ENCODE measurements around the gene INKA2.

Gene INKA2

DNA sequence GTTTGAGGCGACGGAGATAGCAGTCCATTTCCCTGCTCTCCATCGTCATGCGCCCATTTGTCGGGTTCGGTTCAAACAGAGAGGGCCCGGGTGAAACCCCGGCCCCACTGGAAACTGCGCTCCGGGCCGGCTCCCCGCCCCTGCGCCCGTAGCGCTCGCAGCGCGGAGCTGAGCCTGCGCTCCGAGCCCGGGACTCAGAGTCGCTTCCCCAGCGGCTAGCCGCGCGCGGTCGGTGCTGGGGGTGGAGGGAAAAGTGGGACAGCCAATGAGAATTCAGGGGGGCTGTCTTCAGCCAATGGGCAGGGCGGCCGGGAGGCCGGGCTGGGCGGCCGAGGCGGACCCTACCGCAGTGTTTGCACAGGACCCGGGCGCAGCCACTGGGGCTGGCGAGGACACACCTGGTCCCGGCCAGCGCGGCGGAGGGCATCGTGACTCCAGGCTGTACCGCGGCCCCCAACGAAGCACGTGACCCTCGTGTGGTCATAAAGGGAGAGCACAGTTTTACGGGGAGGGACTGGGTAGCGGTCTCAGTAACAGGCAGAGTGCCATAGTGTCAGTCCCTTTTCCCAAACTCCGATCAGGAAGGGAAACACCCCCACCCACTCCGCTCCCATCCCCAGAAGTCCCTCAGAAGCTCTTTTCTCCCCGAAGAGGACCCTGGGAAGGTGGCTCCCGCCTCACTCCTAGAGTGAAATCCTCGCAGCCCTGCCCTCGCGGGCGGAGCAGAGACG lies at the start of gene INKA2:
INKA2 (minus strand) TSS at position 202 of the 731 bp plus-strand sequence; CDS start at position 49, 153 bp downstream.
- DNase-seq: peak; percentile 86

DNA sequence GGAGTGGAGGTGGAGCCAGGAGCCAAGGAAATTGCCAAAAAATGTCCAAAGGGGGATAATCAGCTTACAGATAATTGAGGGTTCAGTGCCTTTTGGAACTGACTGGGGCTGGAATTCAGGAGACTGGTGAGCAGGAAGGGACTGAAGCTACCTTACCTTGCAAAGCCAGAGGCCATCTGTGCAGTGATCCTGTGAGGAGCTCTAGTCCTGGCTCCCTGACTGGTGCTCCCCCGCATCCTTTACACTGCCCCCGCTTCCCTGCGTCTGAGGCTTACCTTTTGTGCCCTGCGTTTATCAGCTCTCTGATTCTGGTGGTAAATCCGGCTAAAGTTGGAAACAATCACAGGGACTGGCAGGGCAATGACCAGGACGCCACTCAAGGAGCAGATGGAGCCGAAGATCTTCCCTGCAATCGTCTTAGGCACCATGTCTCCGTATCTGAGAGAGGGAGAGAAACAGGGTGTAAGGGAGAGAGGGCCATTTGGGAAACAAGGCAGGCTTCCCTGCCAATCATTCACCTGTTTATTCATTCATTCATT lies 47.5 kb upstream of the INKA2 start:
- no peak for DNase-seq

DNA sequence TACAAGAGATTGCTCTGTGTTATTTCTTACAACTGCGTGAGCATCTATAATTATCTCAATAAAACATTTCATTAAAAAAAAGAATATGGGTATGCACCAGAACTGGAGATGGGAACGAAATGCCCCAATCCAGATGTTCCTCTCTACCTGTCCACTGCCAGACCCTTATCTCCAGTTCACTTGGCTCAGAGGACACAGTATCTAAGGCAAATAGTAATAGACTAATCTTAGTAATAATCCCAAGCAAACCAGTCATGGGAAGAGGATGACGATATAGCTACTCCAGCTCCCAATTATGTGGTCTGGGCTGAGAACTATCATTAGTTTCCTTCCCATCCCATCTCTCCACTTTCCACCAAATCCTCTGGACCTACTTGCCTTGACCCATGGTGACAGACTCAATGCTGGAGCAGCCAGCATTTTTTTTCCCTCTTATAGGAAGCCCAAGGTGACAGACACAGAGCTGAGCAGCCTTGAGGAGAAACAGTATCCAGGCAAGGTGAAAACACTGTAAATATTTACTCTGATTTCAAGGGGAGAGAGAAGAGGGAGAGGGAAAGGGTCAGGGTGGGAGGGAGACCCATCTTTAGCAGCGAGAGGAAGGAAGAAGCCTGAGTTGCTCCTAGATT lies 45.2 kb upstream of the INKA2 start:
- no peak for DNase-seq

DNA sequence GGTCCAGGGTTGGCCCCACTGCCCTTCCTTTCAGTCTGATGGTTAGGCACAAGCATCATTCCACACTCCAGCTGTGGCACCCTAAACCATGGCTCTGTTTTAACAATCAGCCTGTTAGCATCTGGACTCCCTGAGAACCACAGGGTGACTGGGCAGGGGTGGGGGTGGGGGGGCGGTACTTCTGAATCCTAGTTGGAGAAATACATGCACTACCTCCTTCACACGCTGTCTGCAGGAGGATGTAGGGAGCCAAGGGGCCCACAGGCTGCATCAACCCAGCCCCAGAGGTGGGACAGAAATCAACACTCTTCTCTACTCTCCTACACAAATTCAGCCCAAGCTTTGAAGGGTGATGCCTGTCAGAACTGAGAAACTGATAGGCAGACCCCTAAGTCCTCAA lies 40.4 kb upstream of the INKA2 start:
- no peak for DNase-seq

DNA sequence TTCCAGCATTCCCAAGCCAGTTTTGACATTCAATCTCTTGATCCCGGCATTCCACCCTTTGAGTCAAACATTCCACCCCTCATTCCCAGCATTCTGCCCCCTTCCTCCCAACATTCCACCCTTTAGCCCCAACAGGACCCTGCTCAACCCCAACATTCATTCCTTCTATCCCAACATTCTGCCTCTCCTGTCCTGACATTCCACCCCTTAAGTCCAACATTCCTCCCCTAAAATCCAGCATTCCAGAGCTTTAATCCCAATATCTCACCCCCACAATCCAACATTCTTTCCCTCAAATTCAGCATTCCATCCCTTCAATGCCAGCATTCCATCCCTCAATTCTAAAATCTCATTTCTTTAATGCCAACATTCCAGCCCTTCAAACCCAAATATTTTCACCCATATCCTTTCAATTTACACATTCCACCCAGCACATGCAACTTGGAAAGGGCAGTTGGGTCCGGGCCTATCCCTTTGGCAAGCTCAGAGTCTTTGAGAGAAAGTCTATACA lies 39.4 kb upstream of the INKA2 start:
- DNase-seq: no peak

DNA sequence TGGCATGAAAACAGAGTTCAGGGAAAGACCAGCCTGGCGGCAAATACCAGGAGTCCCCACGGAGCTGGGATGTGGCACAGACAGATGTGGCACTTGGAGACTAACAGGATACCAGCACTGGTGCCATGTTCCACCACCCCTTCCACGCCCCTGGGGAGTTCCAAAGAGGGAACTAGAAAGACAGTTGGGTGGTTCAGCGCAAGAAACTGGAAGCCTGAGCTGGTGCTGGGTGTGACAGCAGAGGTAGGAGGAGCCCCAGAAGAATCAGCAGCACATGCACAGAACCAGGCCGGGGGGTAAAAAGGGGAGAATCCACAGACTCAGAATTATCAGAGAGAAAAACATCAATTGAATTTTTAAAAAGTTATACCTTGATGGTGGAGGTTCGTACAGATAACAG lies 38.9 kb upstream of the INKA2 start:
- DNase-seq: no peak

DNA sequence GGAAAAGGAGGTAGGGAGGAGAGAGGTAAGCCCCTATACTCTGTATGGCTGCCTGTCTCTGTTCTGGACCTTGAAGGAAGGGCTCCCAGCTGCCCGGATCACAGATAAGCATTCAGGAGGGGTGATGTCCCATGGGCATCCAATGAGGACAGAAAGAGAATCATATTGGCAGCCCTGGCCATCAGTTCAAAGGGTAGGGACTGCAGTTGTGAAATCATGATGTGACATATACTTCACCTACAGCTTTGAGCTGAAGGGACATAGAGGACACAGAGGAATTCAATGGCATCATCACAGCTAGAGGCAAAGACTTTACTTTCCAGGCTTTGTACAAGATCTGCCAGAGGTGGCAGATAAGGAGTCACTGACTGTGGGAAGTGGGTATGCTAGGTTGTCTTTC lies 38.1 kb upstream of the INKA2 start:
- DNase-seq: no peak

DNA sequence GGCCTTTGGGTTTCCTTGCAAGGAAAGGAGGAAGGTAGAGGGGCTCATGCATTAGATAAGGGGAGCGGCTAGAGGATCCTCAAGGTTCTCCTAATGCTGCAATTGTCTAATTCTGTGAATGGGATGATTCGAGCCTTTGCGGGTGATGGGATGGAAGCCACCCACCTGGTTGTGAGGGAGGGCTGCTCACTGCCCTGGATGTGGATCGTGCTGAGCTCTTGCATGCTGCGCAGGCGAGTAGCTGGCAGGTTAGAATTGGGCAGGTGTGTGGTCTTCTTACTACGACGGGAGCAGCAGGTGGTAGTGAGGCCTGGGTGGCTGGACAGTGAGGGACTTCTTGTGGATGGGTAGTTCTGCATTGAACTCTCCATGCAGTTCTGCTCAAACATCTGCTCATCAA lies 37.7 kb upstream of the INKA2 start:
- no peak for DNase-seq

DNA sequence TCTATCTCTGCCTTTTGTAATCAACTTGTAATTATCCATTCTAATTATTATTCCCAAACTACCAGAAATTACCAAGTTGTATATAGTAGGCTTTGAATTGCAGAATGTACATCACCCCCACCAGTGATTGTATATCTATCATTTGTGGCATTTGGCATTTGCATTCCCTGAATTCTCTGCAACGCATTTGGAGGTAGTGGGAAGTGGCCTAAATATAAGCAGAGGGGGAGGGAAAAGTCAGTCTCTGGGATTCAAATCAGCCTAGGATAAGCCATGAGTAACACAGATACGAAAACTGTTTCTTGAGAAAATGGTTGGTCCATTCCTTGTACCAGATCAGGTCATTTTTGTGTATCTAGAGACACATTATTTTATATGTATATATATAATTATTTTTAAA lies 37.2 kb upstream of the INKA2 start:
- no peak for DNase-seq

DNA sequence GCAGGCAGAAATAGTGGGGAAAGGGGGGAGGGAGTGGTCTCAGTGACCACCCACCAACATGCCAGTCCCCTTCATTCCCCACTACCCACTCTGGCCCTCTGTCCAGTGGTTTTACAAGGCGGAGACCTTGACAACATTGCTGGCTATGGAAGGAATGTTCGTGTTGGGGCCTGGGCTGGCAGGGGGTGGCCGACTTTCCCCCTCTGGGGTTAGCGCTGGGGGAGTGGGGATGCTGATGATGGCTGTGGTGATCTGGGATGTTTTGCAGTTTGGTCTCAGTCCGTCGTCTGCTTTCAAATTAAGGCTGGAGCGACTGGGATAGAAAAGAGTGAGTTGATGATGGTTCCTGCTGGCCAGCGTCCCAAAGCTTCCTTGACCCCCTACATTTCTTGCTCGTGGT lies 36.8 kb upstream of the INKA2 start:
- no peak for DNase-seq

DNA sequence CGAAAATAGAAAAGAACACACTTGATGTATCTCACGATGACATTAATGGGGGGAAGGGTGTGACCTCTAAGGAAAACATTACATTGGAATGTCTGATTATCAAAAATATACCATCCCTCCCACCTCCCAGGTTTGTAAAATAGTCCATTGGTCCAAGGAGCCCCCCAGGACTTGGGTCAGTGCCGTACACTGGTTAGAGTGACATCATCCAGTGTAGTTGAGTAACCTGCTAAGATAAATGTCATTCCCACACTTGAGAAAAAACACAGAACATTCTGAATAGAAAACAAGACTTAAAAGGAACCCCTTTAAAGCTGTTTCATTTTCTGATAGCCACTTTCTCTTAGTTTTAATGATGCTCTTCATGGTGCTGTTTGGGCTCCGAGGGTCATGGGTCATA lies 31.7 kb upstream of the INKA2 start:
- DNase-seq: no peak

DNA sequence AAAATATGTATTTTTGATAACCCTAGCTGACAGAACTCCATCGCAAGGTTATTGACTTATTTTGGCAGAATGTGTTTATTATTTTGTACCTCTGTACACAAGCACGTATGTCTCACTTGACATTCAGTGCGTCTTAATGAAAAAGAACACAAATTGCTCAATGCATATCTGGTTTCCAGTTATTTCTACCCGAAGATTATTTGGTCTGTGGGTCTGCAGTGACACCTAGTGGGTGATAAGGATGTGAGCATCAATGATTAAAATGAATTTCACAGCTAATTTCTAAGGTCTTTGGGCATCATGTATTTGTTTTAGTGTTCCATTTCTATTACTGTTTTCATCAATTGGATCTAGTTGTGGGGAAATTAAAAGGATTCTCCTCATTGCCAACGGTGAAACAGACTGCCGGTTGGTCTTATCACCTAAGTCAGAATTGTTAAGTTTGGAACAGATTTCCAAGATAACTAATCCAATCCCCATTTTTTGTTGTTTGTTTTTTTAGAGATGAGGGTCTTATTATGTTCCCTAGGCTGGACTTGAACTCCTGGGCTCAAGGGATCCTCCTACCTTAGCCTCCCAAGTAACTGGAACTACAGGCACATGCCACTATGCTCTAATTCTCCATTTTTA lies 30.4 kb upstream of the INKA2 start:
- no peak for DNase-seq

DNA sequence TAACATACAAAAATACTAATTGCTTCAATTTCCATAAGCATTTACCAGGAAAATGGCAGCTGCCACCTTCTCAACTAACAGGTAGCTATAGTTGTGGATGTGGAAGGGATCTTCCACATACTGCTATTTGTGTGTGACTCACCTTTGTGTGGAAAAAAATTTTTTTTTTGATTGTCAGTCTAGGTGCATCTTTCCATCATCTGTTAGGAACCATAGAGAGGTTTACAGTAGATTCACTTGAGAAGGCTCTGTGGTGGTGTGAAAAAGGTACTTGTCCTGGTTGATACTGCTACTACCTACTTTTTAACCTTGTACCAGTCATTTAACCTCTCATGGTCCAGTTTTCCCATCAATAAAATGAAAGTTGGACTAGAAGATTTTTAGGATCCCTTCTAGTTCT lies 29.4 kb upstream of the INKA2 start:
- DNase-seq: no peak

DNA sequence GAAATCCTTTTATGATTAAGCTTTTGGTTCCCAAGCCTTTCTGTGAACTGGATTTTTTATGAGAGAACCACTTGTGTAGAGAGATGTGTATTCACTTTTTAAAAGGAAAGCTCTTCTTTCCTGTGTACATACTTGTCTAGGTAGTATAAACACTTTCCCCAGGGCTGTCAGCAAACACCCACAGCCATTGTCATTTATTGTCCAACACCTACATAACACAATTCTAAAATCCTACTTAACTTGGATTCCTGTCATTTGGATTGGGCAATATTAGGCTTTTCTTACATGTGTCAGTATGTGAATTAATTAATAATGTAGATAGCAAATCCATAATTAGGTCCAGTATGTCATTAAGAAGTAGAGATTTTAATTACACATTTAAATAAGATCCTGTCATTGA lies 28.8 kb upstream of the INKA2 start:
- no peak for DNase-seq

DNA sequence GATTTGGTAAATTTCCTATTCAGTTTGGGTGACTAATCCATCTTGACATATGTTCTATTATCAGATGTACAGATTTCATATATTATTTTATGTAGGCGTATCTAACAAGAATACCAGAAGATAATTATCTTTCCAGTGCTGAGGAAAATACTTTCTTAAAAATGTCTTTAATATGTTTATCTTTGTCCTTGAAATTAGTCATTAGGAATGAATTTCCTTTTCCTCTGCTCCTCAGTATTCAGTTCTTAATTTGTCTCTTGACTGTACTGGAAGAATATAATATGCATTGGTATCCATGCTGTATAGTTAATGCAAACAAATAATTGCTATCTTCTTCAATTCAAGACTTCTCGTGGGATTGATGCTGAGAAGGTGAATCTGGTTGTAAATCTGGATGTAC lies 23.1 kb upstream of the INKA2 start:
- no peak for DNase-seq

DNA sequence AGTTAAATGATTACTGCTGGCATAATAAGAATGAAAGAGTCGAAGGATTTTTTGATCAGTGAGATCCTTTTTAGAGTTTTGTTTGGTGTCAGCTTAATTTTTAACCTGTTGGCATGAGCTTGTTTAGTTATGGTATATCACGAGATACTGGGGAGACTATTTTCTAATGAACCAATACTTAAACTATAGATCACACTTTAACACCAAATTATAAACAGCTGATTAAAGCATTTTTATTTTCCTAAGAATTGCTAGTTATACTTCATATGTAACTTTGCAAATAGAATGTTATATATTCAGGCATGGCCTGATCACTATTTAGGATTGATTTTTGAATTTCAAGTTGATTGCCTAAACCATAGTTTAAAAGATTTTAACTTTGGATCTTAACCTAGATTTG lies 22.5 kb upstream of the INKA2 start:
- no peak for DNase-seq

DNA sequence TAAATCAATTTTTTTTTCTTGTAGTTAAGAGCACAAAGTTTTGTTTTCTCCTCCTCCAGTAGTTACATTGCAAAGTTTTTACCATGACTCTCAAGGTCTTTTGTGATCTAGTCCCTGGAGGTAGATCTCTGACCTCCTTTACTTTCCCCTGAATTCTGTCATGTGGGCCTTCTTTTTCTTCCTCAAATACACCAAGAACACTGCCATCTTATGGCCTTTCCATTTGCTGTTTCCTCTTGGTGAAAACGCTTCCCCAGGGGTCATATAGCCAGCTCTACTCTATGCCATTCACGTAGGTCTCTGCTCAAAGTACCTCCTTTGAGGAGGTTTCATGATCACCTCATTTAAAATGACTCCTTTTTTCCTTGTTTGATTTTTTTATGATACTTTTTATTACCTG lies 19.2 kb upstream of the INKA2 start:
- DNase-seq: no peak

DNA sequence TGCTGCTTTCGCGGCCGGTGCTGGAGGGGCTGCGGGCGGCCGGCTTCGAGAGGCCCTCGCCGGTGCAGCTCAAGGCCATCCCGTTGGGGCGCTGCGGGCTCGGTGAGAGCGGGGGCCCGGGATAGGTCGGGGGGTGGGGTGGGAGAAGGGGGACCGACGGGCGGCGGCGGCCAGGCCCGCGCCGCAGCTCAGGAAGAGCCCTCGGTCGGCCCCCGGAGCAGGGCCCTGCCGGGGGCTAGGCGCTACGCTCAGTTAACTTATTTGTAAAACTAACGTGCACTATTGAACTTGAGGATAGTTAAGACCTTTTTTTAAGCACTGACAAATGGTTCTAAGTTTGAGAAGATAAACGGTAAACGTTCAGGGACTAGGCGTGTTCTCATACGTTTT lies 16.9 kb upstream of the INKA2 start:
- no peak for DNase-seq

DNA sequence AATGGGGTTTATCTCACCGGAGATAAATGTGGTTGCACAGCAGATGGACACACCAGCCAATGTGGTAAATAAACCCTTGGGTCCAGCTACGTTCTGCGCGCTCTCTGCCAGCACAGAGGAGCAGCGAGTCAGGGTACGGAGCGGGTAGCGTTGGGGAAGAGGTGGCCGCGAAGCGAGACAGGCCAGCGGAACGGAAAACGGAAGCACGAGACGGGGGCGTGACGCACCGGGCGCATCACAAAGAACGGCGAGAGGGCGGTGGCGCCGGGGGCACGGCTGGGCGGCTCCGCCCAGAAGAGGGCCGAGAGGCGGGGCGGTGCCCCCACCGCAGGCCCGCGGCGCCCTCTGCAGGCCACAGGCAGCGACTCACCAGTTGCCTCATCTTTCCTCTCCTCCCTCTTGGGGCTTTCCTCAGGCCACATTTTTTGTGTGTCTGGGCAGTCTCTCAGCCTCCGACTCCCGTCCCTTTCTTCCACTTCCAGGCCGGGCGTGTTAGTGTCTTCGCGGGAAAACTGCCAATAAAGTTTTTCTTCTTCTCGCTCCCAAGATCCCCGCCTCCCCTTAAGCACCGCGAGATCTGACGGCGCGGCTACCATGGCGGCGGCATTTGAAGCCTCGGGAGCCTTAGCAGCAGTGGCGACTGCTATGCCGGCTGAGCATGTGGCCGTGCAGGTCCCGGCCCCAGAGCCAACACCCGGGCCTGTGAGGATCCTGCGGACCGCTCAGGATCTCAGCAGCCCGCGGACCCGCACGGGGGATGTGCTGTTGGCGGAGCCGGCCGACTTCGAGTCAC lies 16.3 kb upstream of the INKA2 start, which contains the start of gene DDX20:
DDX20 (plus strand) TSS at position 571 of the 793 bp plus-strand sequence; CDS start at position 595, 24 bp downstream.
- DNase-seq: peak; percentile 81

DNA sequence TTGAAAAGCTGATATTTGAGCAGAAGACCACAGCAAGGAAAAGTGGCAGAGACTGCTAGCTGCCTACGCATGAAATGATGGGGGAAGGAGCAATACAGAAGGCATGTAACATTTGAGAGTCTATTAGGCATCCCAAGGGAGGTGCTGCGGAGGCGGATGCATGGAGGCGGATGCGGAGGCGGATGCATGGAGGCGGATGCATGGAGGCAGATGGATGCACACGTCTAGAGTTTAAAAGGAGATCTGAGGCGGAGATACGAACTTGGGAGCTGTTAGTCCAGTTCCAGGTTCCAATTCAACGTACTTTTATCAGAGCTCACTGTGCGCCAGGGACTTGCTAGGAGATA lies 15.8 kb upstream of the INKA2 start:
- no peak for DNase-seq

DNA sequence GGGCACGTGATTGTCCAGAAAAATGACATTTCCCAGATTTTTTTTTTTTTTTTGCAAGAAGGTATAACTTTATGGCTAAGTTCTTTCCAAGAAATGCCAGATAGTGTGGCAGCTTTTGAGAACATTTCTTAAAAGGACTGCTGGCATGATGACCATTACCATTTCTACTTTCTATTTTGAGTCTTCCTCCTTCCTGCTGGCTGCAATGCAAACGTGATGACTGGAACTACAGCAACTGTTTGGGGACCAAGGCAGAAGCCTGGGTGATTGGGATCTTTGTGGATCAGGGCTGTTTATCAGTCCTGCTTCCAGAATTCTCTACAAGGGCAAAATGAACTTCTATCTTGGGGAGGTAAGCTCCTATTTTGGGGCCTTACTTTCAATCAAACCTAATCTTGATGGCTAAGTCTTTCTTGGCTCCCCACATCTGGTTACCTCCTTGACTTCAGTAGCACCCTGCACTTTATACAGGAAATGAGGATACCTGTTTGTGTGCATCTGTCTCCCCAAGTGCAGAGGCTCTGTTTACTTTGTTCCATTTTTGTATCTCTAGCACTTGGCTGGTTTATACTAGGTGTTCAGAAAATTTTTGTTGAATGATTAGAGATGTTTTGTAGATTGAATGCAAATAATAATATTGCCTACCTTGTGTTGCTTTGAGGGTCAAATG lies 12.8 kb upstream of the INKA2 start:
- DNase-seq: no peak

DNA sequence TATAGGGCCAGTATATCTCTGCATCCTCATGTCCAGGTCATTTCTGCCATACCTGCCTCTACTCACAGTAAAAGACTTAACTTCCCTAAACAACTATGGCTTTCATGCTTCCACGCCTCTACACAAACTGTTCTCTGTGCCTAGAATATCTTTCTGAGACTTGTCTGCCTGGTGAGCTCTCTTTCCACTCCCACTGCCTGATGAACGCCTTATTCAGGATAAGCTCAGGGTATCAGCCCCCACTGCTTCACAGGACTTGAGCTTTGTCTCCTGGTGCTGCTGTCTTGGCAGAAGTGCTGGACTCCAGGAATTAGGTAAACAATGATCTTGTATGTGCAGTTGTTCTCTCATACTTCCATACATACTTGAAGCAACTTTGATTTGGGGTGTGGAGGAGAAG lies 11.7 kb upstream of the INKA2 start:
- DNase-seq: no peak

DNA sequence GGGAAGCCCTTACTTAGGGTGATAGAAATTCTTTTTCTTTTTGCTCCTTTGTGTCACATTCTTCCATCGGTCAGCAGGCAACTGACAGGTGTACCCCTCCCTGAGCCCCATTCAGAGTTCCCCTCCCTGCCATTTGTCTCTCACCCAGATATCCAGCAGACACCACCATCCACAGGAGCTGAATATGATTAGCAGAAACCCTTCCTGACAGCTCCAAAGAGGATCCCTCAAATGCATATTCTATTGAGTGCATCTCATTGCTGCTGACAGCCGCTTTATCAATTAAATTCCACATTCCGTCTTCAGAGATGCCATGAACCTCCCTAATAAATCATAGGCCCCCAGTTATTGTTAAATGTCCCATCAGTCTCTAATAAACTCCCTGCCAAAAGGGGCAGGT lies 10.4 kb upstream of the INKA2 start:
- no peak for DNase-seq
